Measurements from ENCODE around the gene VTCN1. TPM values are rescaled to one million over a fixed set of nuclear protein-coding genes. Genes with fewer than 3 reads are reported as not detected.

VTCN1 gene
- total RNA-seq, 2 donors from 2014 or later, result not detected

DNA sequence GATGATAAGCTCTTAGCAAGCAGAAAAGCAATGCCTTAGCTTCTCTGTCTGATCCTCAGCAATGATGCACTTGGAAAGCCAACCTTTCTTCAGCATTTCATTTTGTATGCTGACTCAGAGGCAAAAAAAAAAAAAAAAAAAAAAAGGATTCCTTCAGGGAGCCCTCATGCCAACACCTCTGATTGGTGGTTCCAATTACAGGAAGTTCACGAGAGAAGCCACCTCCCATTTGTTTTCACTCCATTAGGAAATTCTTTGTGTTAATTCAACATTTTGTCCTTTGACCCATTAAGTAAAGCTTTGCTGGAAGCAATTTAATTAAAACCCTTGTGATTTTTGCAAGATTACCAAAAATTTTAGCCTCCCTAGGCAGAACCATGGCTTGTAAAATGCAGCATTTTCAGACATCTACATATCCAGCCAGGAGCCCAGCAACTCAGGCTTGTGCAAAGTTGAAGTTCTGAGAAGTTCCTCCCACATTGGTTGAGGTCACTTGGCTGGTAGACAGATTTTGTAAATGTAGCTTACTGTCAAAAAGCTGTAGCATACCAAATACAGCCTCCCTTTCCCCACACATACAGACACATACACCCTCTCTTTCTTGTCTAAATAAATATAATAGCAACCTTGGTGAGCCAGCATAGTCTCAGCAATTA, 27.1 kb upstream of the VTCN1 start:
- H3K4me1 Mint-ChIP-seq, result peaks cover 9% of the 10 kb centered on the region
- WGBS, 2 experiments (ENCODE audit: insufficient coverage in 1 of 2, insufficient read length in 1 of 2), result 90% methylated on average over 1 of the region's 1 CpG; no CpG with 5 or more reads in 1 of the 2 experiments
- no peak overlapping the region for H3K9ac ChIP-seq (ENCODE audit: extremely low read depth, low read length, poor library complexity, severe bottlenecking)
- no peaks in the 10 kb centered on the region for H3K27me3 Mint-ChIP-seq (ENCODE audit: insufficient read depth)
- TF ChIP-seq, protein P1, sequence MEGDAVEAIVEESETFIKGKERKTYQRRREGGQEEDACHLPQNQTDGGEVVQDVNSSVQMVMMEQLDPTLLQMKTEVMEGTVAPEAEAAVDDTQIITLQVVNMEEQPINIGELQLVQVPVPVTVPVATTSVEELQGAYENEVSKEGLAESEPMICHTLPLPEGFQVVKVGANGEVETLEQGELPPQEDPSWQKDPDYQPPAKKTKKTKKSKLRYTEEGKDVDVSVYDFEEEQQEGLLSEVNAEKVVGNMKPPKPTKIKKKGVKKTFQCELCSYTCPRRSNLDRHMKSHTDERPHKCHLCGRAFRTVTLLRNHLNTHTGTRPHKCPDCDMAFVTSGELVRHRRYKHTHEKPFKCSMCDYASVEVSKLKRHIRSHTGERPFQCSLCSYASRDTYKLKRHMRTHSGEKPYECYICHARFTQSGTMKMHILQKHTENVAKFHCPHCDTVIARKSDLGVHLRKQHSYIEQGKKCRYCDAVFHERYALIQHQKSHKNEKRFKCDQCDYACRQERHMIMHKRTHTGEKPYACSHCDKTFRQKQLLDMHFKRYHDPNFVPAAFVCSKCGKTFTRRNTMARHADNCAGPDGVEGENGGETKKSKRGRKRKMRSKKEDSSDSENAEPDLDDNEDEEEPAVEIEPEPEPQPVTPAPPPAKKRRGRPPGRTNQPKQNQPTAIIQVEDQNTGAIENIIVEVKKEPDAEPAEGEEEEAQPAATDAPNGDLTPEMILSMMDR (conservative IDR thresholded peaks at IDR 0.05), result no peak
- H3K4me3 Mint-ChIP-seq, result no peak overlapping the region
- no peaks in the 10 kb centered on the region for H3K27me3 ChIP-seq (ENCODE audit: control insufficient read depth, insufficient read depth, low read length, poor library complexity, severe bottlenecking)
- no peak overlapping the region for H3K27ac ChIP-seq (ENCODE audit: low read depth, low read length)
- no peak overlapping the region for H3K4me3 ChIP-seq (ENCODE audit: low read length)
- H3K36me3 Mint-ChIP-seq (ENCODE audit: low read depth), result no peaks in the 10 kb centered on the region
- no peaks in the 10 kb centered on the region for H3K9me3 ChIP-seq (ENCODE audit: control insufficient read depth, low read length)
- no peaks in the 10 kb centered on the region for H3K4me1 ChIP-seq (ENCODE audit: control insufficient read depth, insufficient read depth, low read length)
- H3K27ac Mint-ChIP-seq, result no peak overlapping the region
- H3K9me3 Mint-ChIP-seq, result no peaks in the 10 kb centered on the region
- no peaks in the 10 kb centered on the region for H3K36me3 ChIP-seq (ENCODE audit: control insufficient read depth, insufficient read depth, low read length)
- no peak for DNase-seq

DNA sequence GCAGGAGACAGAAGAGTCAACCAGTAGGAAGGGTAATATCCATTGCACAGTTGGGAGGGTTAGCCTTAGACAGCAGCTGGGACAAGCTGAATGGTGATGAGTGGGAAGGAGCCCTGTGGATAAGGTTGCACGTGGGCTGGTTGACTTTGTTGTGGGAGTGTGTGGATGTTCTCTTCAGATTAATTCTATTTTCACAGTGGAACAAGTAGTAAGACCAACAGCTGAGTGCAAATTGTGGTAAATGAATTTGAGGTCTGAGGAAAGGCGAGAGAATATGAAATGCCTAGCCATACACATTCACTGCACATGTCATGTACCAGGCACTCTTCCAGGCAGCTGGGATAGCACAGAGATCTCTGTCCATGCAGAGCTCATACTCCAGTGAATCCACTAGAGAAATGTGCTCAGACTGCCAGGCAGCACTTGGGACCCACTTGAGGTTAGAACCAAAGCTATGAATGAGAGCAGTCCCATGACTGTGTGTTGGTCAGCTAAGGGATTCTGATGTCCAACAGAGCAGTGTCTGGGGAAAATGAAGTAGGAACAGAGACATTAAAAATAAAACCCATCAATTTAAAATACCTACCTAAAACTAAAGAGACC, 25.2 kb upstream of the VTCN1 start:
- no peak for DNase-seq
- Histone ChIP-seq H3K36me3 (ENCODE audit: control insufficient read depth, insufficient read depth, low read length) (no peaks in the 10 kb centered on the region), H3K27me3 (ENCODE audit: control insufficient read depth, insufficient read depth, low read length, poor library complexity, severe bottlenecking) (no peaks in the 10 kb centered on the region), H3K27ac (ENCODE audit: low read depth, low read length) (no peak overlapping the region), H3K4me3 (ENCODE audit: low read length) (no peak overlapping the region), H3K9me3 (ENCODE audit: control insufficient read depth, low read length) (no peaks in the 10 kb centered on the region), H3K4me1 (ENCODE audit: control insufficient read depth, insufficient read depth, low read length) (no peaks in the 10 kb centered on the region), H3K9ac (ENCODE audit: extremely low read depth, low read length, poor library complexity, severe bottlenecking) (no peak overlapping the region)
- H3K4me3 Mint-ChIP-seq, result no peak overlapping the region
- 89 to 100% methylated on average over 1 to 2 of the region's 2 CpGs for WGBS, 2 experiments (ENCODE audit: insufficient coverage in 1 of 2, insufficient read length in 1 of 2)
- TF ChIP-seq, protein P1 (conservative IDR thresholded peaks at IDR 0.05), result no peak
- H3K9me3 Mint-ChIP-seq, result no peaks in the 10 kb centered on the region
- H3K27ac Mint-ChIP-seq, result no peak overlapping the region
- H3K36me3 Mint-ChIP-seq (ENCODE audit: low read depth), result no peaks in the 10 kb centered on the region
- H3K4me1 Mint-ChIP-seq, result peaks cover 9% of the 10 kb centered on the region
- no peaks in the 10 kb centered on the region for H3K27me3 Mint-ChIP-seq (ENCODE audit: insufficient read depth)

- Mint-ChIP-seq H3K36me3 (ENCODE audit: low read depth) (no peaks in the 10 kb centered on the region), H3K4me1 (peaks cover 3% of the 10 kb centered on the region), H3K4me3 (no peak overlapping the region), H3K9me3 (no peaks in the 10 kb centered on the region), H3K27me3 (ENCODE audit: insufficient read depth) (no peaks in the 10 kb centered on the region), H3K27ac (no peak overlapping the region)
- TF ChIP-seq, protein P1 (conservative IDR thresholded peaks at IDR 0.05), result no peak
- Histone ChIP-seq H3K27me3 (ENCODE audit: control insufficient read depth, insufficient read depth, low read length, poor library complexity, severe bottlenecking) (no peaks in the 10 kb centered on the region), H3K9ac (ENCODE audit: extremely low read depth, low read length, poor library complexity, severe bottlenecking) (no peak overlapping the region), H3K4me1 (ENCODE audit: control insufficient read depth, insufficient read depth, low read length) (no peaks in the 10 kb centered on the region), H3K9me3 (ENCODE audit: control insufficient read depth, low read length) (no peaks in the 10 kb centered on the region), H3K4me3 (ENCODE audit: low read length) (no peak overlapping the region), H3K36me3 (ENCODE audit: control insufficient read depth, insufficient read depth, low read length) (no peaks in the 10 kb centered on the region), H3K27ac (ENCODE audit: low read depth, low read length) (no peak overlapping the region)
- 67 to 94% methylated on average over 1 to 2 of the region's 2 CpGs for WGBS, 2 experiments (ENCODE audit: insufficient coverage in 1 of 2, insufficient read length in 1 of 2)
- no peak for DNase-seq
Observed at GRCh38 chr1:117232531-117232930, 21.8 kb upstream of the VTCN1 start.

All from endodermal cell (in vitro differentiated cells).